Hypothalamus (tissue), 51 donors: Measurements from ENCODE around the gene CXCL8.
A peak's percentile ranks its signal among the peaks of the same experiment; 100 is the strongest.

Experiments
- DNase-seq, 51 donors: peaks; one replicate each; lab custom pipeline; 2025; lab: John Stamatoyannopoulos, UW

Gene CXCL8

DNA sequence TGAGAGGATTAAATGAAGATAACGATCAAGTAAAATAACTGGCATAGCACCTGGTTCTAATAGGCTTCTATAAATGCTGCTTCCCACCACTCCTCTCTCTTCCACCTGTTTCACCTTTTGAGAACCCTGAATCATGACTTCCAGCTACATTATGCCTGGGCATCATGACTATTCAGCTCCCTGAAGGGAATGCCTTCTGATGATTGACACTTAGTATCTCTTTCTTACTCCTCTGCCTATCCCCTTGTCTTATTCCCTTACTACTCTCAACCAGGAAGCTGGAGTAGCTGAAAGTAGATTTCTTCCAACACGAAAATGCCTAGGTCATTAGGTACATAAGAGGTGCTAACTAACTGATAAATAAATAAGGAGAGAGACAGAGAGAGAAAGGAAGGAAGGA lies 24.7 kb upstream of the CXCL8 start:
- no peak for DNase-seq

DNA sequence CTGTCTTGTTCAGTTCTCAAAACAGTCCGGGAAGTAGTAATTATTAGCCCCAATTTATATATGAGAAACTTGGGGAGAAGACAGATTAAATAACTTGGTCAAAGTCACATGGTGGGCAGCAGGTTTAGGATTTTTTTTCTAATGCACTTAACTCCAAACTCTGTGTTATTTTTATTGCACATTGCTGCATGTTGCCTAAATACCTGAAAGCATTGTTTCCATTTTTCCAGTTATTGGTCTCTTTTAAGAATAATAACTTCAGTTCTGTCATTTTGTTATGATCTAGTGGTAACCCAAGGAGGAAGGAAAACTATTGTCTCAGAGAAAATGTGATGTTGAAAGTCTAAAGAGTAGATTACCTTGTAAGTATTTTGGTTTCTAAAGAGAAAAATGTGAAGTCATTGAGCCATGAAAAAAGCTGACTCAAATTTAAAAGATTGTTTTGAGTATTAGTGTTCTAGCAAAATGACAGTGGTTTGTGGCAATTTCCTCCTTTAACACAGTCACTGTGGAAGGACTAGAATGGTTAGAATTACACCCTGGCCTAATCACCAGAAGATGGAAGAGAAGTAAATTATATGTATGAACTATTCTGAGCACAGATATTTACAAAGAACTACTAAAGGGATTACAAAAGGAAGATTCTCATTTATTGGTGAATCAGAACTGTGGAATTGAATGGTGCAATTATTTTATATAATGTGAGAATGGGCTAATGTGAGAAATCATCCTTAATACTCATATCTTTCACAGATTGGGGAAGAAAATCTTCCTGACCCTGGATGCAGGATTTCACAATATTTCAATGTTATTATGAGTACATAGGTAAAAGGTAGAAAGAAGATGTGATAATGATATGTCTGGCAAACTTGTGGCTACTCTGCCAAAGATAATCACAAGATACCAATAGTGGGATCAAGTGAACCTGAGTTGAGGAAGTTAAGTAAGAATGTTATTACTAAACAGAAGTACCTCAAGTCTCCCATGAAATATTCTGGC lies 21.7 kb upstream of the CXCL8 start:
- no peak for DNase-seq

DNA sequence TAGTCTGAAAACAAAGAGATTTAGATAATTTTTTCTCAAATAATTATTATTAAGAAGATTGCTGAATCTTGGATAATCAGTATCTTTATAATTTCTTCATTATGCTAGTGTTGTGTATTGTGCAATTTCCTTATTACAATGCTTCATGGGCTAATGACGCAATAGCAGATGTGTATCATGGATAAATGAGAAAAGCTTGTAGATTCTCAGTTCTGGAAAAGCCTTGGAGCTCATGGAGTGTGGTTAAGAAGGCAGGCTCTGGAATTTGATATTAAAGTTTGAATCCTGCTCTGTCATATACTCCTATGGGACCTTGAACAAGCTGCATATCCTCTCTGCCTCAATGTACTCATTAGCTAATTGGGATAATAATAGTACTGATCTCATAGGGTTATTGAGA lies 18.9 kb upstream of the CXCL8 start:
- DNase-seq = no peak

DNA sequence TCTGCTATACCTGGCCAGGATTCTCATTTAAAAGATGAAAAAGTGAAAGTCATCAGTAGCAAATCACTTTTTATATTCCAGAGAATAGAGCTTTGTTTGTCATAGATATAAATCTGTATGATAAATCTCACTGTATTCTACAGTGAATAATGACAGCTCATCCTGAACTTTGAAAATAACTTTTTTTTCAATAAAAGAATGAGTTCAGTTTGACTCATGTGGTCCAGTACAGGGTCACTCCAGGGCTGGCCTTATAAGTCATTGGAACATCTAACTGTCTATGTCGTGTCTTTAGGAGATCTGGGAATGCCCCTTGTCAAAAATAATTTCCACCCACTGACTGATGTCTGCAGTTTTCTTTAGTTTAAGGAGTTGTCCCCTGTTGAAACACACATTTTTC lies 18.5 kb upstream of the CXCL8 start:
- no peak for DNase-seq

DNA sequence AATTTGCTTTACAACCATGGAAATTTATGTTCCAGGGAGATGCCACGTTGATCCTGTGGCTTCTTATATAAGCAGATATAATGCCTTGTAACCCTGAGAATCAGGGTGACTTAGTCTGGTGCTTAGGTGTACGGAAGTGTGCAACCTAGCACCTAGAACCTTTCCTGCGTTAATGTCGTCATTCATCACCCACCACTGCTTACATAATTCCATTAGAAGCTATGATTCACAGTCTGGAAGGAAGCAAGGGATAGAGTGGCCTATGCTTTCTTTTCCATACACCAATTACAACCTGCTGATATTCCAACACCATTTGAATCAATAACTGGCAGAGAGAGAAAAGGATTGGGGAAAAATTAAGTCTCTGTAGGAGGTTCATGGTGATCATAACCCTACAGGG lies 17.3 kb upstream of the CXCL8 start:
- no peak for DNase-seq

DNA sequence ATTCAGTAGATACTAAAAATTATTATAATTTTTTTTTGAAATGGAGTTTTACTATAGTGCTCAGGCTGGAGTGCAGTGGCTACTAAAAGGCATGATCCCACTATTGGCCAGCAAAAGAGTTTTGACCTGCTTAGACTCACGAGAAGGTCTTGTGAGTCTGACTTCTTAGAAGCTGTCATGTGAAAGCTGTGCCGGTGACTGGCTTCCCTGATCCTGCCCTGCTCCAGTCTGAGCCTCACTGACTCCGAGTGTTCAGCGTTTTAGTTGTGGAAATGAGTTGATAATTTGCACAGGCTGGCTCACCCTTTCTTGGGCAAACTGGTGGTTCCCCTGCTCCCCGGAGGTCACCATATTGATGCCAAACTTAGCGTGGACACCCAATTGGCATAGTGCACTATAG lies 16.4 kb upstream of the CXCL8 start:
- DNase-seq = no peak

DNA sequence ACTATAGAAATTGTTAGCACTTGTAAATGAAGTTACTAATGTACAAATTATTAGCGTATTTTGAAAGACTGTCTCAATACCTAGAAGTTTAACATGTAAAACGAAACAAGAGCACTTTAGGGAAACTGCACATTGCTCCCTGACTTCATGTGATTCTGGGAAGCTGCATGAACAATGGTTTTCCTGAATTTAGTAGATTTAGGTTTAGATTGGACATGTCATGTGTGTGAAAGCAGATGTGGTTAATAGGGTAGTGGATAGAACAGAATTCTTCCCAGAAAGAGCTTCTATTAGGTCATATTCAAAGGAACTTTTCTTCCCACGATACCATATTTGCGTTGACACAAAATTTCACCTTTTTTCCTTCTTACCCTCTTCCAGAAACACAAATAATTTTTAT lies 14.9 kb upstream of the CXCL8 start:
- DNase-seq = no peak

DNA sequence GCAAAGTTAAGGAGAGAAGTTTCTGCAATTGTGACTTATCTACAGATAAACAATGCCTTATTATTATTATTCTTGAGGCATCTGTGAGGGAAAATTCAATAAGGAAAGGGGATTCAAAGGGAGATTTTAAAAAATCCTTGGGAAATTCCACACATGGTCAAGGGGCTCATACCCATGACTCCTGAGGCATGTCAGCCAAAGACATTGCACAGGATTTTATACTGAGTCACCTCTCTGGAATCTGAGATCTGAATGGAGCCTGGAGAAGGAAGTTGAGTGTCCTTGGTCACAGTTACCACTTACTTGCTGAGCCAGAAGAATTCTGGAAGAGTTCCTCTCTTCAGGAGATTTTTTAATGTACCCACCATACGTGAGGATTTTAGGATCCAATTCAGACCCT lies 14.4 kb upstream of the CXCL8 start:
- DNase-seq = no peak

DNA sequence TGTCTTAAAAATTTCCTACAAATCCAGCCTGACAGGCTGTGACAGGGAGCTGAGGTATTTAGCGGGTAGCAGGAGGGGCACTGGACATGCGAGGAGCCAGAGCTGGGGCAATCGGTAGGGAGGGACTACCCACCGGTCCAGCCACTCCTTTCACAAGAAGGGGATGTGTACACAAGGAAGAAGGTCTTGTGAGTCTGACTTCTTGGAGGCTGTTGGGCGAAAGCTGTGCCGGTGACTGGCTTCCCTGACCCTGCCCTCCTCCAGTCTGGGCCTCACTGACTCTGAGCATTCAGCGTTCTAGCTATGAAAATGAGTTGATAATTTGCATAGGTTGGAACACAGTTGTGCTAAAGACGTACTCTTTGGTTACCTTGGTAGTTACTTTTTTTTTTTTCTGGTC lies 12.7 kb upstream of the CXCL8 start:
- no peak for DNase-seq

DNA sequence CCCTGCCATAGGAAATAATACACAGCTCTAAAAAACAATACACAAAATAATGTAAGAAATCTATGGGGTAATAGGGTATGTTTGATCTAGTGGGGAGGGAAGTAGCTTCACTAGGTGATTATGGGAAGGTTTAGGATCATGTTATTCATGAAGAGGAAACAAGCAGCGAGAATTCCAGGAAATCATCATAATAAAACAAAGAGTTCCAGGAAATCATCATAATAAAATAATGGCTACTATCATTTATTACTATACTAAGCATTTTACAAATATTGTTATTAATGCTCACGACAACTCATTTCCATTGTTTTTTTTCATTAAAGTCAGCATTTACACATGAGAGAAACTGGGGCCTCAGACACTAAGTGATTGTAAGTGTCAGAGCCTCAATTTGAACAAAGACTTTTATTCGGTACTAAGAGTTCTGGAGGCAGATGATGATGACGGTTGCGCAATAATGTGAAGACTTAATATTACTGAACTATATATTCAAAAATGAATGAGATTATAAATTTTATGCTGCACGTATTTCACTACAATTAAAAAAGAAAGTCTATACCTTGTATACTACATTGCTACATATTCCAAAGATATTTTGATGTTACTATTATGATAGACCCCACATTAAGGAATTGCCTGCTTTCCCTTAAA lies 12.2 kb upstream of the CXCL8 start:
- no peak for DNase-seq

DNA sequence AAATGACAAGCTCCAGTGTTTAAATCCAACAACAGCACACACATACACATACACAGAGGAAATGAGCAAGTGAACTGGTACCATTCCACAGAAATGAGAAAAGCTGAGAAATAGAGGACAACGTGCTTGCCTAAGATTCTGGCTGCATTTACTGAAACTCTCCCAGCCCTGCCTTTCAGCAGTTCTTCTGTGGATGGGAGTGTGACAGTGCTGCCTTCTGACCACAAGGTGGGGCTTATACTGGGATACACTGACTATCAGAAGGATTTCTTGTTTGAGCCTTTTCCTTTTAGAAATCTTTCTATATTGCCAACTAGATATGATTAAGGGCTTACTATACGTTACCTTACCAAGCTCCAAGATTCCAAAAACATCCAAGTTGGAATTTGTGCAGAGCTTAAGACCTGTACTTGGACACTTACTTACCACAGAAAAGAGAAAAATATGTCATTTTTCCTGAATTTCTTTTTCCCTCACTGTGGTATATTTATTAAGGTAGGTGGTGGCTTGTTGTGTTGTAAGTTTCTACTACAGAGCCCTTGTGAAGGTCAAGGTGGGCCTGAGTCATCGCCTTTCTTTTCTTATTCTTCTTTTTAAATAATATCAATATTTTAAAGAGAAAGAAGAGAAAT lies 10.7 kb upstream of the CXCL8 start:
- DNase-seq = peak in 28 of 51 donors; percentile 2 to 61 (median 22)

DNA sequence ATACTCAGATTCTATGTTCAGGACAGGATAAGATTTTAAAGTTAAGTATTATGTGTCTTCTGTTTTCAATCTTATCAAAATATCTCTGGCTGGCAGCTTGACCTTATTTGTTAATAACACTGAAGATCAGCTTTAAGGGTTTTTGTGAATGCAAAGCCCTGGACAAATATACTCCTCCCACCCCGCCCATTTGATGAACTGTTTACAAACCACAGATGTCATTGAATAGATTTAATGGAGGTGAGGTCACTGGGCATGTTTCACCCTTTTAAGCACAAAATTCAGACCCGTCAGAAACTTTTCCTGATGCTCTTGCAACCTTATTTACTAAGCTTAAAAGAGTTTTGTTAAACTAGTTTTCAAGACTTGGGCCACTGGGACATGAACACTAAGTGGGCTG lies 10.1 kb upstream of the CXCL8 start:
- DNase-seq = no peak

DNA sequence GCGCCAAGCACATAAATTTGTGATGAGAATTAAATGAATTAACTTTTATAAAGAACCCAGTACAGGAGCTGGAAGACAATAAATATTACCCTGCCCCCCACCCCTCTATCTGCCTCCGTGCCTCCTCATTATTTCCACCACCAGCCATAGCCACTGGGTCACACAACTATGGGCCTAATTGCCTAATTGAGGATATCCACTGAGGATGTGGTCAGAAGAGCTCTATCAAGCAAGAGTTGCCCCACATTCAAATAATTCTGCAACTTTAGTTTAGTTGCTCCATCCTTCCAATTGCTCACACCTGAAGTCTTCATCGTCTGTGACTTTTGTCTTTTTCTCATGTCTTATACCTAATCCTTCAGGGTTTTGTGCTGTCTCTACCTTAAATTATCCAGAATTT lies 9.5 kb upstream of the CXCL8 start:
- no peak for DNase-seq

DNA sequence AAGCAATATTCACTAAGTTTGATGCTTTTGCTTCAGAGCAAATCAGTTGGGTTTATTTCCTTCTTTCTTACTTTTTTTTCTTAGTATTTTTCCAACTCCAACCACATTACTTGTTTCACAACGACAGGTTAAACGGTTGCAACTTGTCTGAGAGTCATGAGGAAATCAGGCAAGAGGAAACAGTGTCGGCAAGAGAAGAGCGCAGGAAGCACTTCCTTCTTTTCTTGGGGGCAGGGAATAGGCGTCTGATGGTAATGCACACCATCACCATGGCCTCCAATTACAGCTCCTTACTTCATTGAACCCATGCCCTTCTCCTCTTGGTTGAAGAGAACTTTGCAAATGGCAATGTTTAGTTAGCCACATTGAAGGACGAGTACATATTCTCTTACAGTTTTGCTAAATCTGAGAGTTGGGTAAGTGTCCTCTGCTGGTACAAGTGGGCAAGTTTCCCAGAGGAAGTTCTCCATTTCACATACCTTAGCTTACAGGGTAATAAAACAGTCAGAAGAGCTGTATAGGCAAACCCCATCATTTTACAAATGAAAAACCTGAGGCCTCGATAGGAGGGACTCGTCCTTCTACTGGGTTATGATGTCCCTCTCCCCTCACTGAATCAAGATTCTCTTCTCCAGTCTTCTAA lies 8.3 kb upstream of the CXCL8 start:
- DNase-seq = no peak

DNA sequence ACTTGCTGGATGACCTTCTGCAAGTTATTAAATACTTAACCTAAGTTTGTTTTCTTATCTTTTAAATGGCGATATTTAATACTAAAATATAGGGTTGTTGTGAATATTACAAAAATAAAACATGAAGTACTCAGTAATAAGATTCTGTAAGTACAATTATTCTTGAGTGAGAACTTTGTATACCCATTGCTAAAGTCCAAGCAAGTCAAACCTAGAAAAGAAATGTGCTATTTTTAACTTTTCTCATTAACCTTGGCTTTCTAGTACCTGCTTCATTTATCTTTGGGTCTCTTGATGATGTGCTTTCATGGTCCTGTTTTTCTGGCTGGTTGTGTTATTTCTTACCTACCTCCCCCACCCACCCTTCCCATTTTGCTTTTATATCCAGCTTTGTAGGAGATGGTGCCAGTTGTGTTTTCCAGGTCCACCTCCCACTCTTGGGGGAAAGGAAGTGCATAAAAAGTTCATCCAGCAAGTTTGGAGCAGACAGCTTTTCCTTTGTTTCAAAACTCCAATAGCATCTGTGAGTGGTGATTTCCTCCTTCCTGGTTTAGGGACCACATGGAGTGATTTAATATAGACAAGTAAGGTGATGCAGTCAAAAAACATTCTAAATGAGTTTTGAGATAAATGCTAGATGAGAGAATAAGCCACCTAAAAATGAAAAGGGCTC lies 7.5 kb upstream of the CXCL8 start:
- DNase-seq = no peak

DNA sequence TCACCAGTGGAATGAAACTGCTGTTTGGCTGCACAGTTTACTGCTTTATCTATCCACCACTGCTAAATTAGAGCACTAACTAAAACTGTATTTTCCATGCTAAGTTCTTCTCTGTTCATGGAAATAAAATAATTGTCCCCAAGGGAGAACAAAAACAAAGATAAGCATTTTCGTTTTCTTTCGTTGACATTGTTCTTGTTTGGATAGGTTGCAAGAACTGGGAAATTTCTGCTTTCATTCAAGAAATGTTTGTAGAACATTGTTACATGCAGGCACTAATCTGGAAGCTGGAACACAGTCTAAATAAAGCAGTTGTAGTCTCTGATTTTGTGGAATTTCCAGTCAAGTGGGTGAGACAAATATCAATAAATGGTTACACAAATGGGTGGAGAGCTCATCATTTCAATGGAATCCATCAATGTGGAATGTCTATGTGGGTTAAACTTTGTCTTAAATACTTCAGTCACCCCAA lies 5.8 kb upstream of the CXCL8 start:
- DNase-seq = no peak

DNA sequence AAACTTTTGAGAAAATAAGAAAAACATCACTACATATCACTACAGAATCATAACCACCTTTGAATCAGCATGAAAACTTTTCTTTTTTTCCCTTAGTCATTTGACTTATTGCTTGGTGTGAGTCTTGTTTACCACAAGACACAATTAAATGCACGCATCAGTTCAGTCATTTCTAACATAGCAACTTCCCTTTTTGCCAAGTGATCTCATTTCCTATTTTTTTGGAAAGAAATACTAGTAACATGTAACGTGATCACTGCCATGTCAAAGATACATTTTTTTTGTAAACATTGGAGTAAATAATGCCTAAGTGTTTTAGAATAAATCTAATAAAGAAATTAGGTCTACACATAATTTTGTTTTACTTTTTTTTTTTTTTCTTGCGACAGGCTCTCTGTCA lies 5.1 kb upstream of the CXCL8 start:
- no peak for DNase-seq

DNA sequence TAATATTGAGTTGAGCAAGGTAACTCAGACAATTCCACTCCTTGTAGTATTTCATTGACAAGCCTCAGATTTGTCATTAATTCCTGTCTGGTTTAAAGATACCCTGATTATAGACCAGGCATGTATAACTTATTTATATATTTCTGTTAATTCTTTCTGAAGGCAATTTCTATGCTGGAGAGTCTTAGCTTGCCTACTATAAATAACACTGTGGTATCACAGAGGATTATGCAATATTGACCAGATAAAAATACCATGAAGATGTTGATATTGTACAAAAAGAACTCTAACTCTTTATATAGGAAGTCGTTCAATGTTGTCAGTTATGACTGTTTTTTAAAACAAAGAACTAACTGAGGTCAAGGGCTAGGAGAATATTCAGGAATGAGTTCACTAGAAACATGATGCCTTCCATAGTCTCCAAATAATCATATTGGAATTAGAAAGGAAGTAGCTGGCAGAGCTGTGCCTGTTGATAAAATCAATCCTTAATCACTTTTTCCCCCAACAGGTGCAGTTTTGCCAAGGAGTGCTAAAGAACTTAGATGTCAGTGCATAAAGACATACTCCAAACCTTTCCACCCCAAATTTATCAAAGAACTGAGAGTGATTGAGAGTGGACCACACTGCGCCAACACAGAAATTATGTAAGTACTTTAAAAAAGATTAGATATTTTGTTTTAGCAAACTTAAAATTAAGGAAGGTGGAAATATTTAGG lies 821 bp downstream of the CXCL8 start:
- no peak for DNase-seq

DNA sequence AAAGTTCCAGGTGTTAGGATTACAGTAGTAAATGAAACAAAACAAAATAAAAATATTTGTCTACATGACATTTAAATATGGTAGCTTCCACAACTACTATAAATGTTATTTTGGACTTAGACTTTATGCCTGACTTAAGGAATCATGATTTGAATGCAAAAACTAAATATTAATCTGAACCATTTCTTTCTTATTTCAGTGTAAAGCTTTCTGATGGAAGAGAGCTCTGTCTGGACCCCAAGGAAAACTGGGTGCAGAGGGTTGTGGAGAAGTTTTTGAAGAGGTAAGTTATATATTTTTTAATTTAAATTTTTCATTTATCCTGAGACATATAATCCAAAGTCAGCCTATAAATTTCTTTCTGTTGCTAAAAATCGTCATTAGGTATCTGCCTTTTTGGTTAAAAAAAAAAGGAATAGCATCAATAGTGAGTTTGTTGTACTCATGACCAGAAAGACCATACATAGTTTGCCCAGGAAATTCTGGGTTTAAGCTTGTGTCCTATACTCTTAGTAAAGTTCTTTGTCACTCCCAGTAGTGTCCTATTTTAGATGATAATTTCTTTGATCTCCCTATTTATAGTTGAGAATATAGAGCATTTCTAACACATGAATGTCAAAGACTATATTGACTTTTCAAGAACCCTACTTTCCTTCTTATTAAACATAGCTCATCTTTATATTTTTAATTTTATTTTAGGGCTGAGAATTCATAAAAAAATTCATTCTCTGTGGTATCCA lies 1.6 kb downstream of the CXCL8 start:
- DNase-seq = no peak
